ENCODE results near the gene CERS6.
A peak's percentile ranks its signal among the peaks of the same experiment; 100 is the strongest.
"Not testable (repeated sequence)": the region's sequence is repeated elsewhere in the genome, so short reads cannot be mapped to it uniquely, and the experiment has no call there.

Gene CERS6

GRCh38 chr2:168455645-168456520, at the start of gene CERS6:
Gene CERS6, plus strand, starts transcription at chr2:168456272. Its CDS starts 177 bp downstream, at chr2:168456449.
- DNase-seq (ENCODE audit: low read depth, low spot score): peak; percentile 82

GRCh38 chr2:168412301-168412700, 43.8 kb upstream of the CERS6 start:
- DNase-seq (ENCODE audit: low read depth, low spot score): not testable (repeated sequence)

- not testable (repeated sequence) for DNase-seq (ENCODE audit: low read depth, low spot score)
Observed at GRCh38 chr2:168413101-168413500, 43.0 kb upstream of the CERS6 start.

- no peak for DNase-seq (ENCODE audit: low read depth, low spot score)
Observed at GRCh38 chr2:168416555-168416954, 39.5 kb upstream of the CERS6 start.

GRCh38 chr2:168422584-168422983, 33.5 kb upstream of the CERS6 start:
- no peak for DNase-seq (ENCODE audit: low read depth, low spot score)

GRCh38 chr2:168424112-168424951, 31.7 kb upstream of the CERS6 start:
- DNase-seq (ENCODE audit: low read depth, low spot score): no peak

- DNase-seq (ENCODE audit: low read depth, low spot score): no peak
Observed at GRCh38 chr2:168424971-168425370, 31.1 kb upstream of the CERS6 start.

- no peak for DNase-seq (ENCODE audit: low read depth, low spot score)
Observed at GRCh38 chr2:168426861-168427260, 29.2 kb upstream of the CERS6 start.

GRCh38 chr2:168427451-168427850, 28.6 kb upstream of the CERS6 start:
- DNase-seq (ENCODE audit: low read depth, low spot score): peak; percentile 94

GRCh38 chr2:168428431-168428830, 27.6 kb upstream of the CERS6 start:
- peak; percentile 49 for DNase-seq (ENCODE audit: low read depth, low spot score)

GRCh38 chr2:168429988-168430387, 26.1 kb upstream of the CERS6 start:
- no peak for DNase-seq (ENCODE audit: low read depth, low spot score)

GRCh38 chr2:168430431-168430830, 25.6 kb upstream of the CERS6 start:
- no peak for DNase-seq (ENCODE audit: low read depth, low spot score)

- no peak for DNase-seq (ENCODE audit: low read depth, low spot score)
Observed at GRCh38 chr2:168431301-168432024, 24.6 kb upstream of the CERS6 start.

GRCh38 chr2:168432100-168432499, 24.0 kb upstream of the CERS6 start:
- DNase-seq (ENCODE audit: low read depth, low spot score): no peak

GRCh38 chr2:168432565-168433186, 23.4 kb upstream of the CERS6 start:
- no peak for DNase-seq (ENCODE audit: low read depth, low spot score)

GRCh38 chr2:168433527-168433926, 22.5 kb upstream of the CERS6 start:
- DNase-seq (ENCODE audit: low read depth, low spot score): no peak

GRCh38 chr2:168434146-168434545, 21.9 kb upstream of the CERS6 start:
- no peak for DNase-seq (ENCODE audit: low read depth, low spot score)

GRCh38 chr2:168436840-168437239, 19.2 kb upstream of the CERS6 start:
- no peak for DNase-seq (ENCODE audit: low read depth, low spot score)

GRCh38 chr2:168438553-168438952, 17.5 kb upstream of the CERS6 start:
- DNase-seq (ENCODE audit: low read depth, low spot score): no peak

- no peak for DNase-seq (ENCODE audit: low read depth, low spot score)
Observed at GRCh38 chr2:168439536-168439935, 16.5 kb upstream of the CERS6 start.

GRCh38 chr2:168441214-168441872, 14.7 kb upstream of the CERS6 start:
- DNase-seq (ENCODE audit: low read depth, low spot score): no peak
